ENCODE measurements around the gene DSP. TPM values are rescaled to one million over a fixed set of nuclear protein-coding genes. Genes with fewer than 3 reads are reported as not detected.

The DSP gene
- total and polyA plus RNA-seq, 10 donors = 0.72 to 27.6 (median 15.0) TPM

GRCh38 chr6:7538484-7538883 lies 3.0 kb upstream of the DSP start:
- TF ChIP-seq CTCF (IDR thresholded peaks at IDR 0.05 in 8 of 11, conservative IDR thresholded peaks at IDR 0.05 in 3 of 11) (no peak), POLR2AphosphoS5 (IDR thresholded peaks at IDR 0.05) (no peak), POLR2A (IDR thresholded peaks at IDR 0.05) (no peak)
- Histone ChIP-seq H3K27ac (no peak overlapping the region), H3K36me3 (no peaks in the 10 kb centered on the region), H3K27me3 (replicated peaks in 1 of 7) (peaks cover 0 to 80% (median 43%) of the 10 kb centered on the region in 7 donors), H3K9me3 (no peaks in the 10 kb centered on the region), H3K4me1 (peaks cover 5 to 33% (median 30%) of the 10 kb centered on the region in 6 donors), H3K4me3 (no peak overlapping the region)
- intact Hi-C loops (cut with DNase I; ENCODE audit: low total_unique reads) = no loop called here
- 69 to 78% (median 73%) methylated on average over 5 of the region's 5 CpGs for WGBS, 5 donors
- DNase-seq = no peak

DNA sequence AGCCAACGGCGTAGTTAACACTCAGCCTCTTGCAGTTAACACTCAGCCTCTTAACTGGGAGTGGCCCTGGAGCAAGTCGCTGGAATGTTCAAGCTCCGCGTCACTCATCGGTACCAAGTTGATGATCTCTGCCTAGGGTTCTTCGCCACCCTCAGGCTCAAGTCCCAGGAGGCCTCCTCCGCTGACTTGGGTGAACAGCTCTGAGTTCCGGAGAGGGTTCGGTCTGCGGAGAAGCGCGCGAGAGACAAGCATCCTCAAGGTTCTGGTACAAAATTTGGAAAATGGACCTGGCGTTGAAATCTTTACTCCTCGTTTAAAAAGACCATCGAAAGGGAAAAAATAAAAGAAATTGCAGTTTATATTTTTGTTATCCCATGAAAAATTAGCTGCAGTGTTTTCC lies 876 bp upstream of the DSP start:
- TF ChIP-seq CTCF (IDR thresholded peaks at IDR 0.05 in 8 of 11, conservative IDR thresholded peaks at IDR 0.05 in 3 of 11) (no peak), POLR2AphosphoS5 (IDR thresholded peaks at IDR 0.05) (no peak), POLR2A (IDR thresholded peaks at IDR 0.05) (no peak)
- peaks cover 5 to 45% (median 33%) of the 10 kb centered on the region in 6 donors for H3K4me1 ChIP-seq
- intact Hi-C loops (cut with DNase I; ENCODE audit: low total_unique reads) = no loop called here
- H3K27ac ChIP-seq = peak overlapping the region in 3 of 8 donors; percentile 82 to 87 (median 83)
- H3K36me3 ChIP-seq = no peaks in the 10 kb centered on the region
- no peaks in the 10 kb centered on the region for H3K9me3 ChIP-seq
- peak overlapping the region in 6 of 8 donors; percentile 63 to 85 (median 64) for H3K4me3 ChIP-seq
- no peak for DNase-seq
- WGBS, 5 donors = 16 to 22% (median 20%) methylated on average over 17 of the region's 17 CpGs
- peaks cover 0 to 91% (median 46%) of the 10 kb centered on the region in 7 donors for H3K27me3 ChIP-seq (replicated peaks in 1 of 7)

- Histone ChIP-seq H3K4me1 (peaks cover 5 to 46% (median 33%) of the 10 kb centered on the region in 6 donors), H3K4me3 (peak overlapping the region; percentile 50 to 85 (median 64)), H3K27me3 (replicated peaks in 1 of 7) (peaks cover 0 to 91% (median 46%) of the 10 kb centered on the region in 7 donors), H3K27ac (peak overlapping the region; percentile 32 to 89 (median 81)), H3K36me3 (no peaks in the 10 kb centered on the region), H3K9me3 (no peaks in the 10 kb centered on the region)
- intact Hi-C loops (cut with DNase I; ENCODE audit: low total_unique reads) = no loop called here
- TF ChIP-seq CTCF (IDR thresholded peaks at IDR 0.05 in 8 of 11, conservative IDR thresholded peaks at IDR 0.05 in 3 of 11) (no peak), POLR2AphosphoS5 (IDR thresholded peaks at IDR 0.05) (peak in 2 of 3 donors; percentile 9 to 49), POLR2A (IDR thresholded peaks at IDR 0.05) (no peak)
- 0 to 2% (median 1%) methylated on average over 44 to 80 of the region's 80 CpGs for WGBS, 5 donors
- DNase-seq = peak; percentile 86
Measured at GRCh38 chr6:7542065-7542873, 798 bp downstream of the DSP start.

Measured in spleen (tissue), 11 donors.